SU-DHL-6 (cell line): Measurements from ENCODE around the gene MPHOSPH8.

Source experiments
- H2AFZ ChIP-seq: fragments of 200-600 bp; sonication (generic); 2 replicates; pipeline ENCODE4 v1.6.1; 2014; ENCODE audit warnings: low read depth, mild to moderate bottlenecking, moderate library complexity, mixed read lengths, antibody characterized with exemption, low read length; ENCODE audit not compliant: severe bottlenecking
- H3F3A ChIP-seq: fragments of 200-600 bp; shearing (Covaris generic); 2 replicates; pipeline ENCODE4 v1.6.0; 2016; ENCODE audit warnings: antibody characterized with exemption, mild to moderate bottlenecking; ENCODE audit not compliant: insufficient read depth
- H3K27ac ChIP-seq: fragments of 200-600 bp; sonication (generic); 2 replicates; pipeline ENCODE4 v1.5.1; 2016; ENCODE audit warnings: low read depth, mild to moderate bottlenecking, low read length, moderate library complexity, mixed read lengths
- H3K27me3 ChIP-seq: fragments of 200-600 bp; sonication (generic), shearing (Covaris generic); 2 replicates; pipeline ENCODE4 v1.6.0; 2014; ENCODE audit warnings: mild to moderate bottlenecking, low read length
- H3K36me3 ChIP-seq: fragments of 200-600 bp; sonication (generic); 2 replicates; pipeline ENCODE4 v1.6.1; 2014; ENCODE audit warnings: mild to moderate bottlenecking, low read length, mixed read lengths
- H3K4me2 ChIP-seq: fragments of 300-600, 200-600 bp; shearing (Covaris generic), sonication (generic); 2 replicates; pipeline ENCODE4 v1.6.0; 2014; ENCODE audit warnings: low read length, low read depth, mild to moderate bottlenecking; ENCODE audit not compliant: poor library complexity, severe bottlenecking
- H3K4me3 ChIP-seq: fragments of 200-600 bp; sonication (generic); 2 replicates; pipeline ENCODE4 v1.5.1; 2014; ENCODE audit warnings: antibody characterized with exemption, low read length, mild to moderate bottlenecking, mixed read lengths; ENCODE audit not compliant: insufficient read depth, poor library complexity, severe bottlenecking
- H3K79me2 ChIP-seq: fragments of 200-600 bp; sonication (generic); 2 replicates; pipeline ENCODE4 v1.6.1; 2014; ENCODE audit warnings: mild to moderate bottlenecking, low read length, moderate library complexity; ENCODE audit not compliant: insufficient read depth
- H3K9ac ChIP-seq: fragments of 200-600 bp; sonication (generic); 2 replicates; pipeline ENCODE4 v1.7.0; 2014; ENCODE audit warnings: mild to moderate bottlenecking, low read length
- H3K9me2 ChIP-seq: fragments of 200-600 bp; sonication (generic); replicated peaks from 2 replicates; pipeline ENCODE4 v1.6.1; 2014; ENCODE audit warnings: low read length; ENCODE audit not compliant: insufficient read depth
- H3K9me3 ChIP-seq: fragments of 200-600 bp; sonication (generic); 2 replicates; pipeline ENCODE4 v1.6.1; 2014; ENCODE audit warnings: low read length, mixed read lengths; ENCODE audit not compliant: insufficient read depth
- H4K20me1 ChIP-seq: fragments of 200-600 bp; sonication (generic); 2 replicates; pipeline ENCODE4 v1.6.1; 2014; ENCODE audit warnings: low read depth, mild to moderate bottlenecking, antibody characterized with exemption, low read length, moderate library complexity, mixed read lengths
- EZH2phosphoT487 ChIP-seq: fragments of 200-600 bp; sonication (generic), shearing (Covaris generic); conservative IDR thresholded peaks from 2 replicates; pipeline ENCODE4 v1.6.1; 2018; ENCODE audit warnings: mild to moderate bottlenecking, antibody characterized with exemption, low read length, moderate library complexity, mixed read lengths
- TF ChIP-seq, protein P1 (sequence below): fragments of 200-600 bp; sonication (generic); IDR thresholded peaks from one replicate; pipeline ENCODE4 v1.5.1; 2017; ENCODE audit warnings: antibody characterized with exemption, mild to moderate bottlenecking, low read length, moderate library complexity; ENCODE audit not compliant: insufficient read depth, poor library complexity, severe bottlenecking

Gene MPHOSPH8

DNA sequence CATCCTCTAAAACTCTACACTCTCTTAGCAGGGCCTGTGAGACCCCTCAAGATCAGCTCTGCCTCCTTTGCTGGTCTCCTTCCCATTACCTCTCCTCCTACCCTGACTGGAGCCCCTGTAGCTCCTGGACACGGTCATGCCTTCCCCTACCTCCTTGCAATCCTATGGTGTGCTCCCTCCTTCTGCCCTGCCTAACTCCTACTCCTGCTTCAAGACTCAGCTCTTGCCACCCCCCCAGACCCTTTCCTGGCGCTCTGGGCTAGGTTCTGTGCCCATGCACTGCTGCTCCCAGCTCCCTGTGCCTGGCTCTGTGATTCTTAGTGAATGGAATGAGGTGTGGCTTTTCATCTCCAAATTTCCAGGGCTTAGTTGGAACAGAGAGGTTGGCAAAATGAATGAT is 44.1 kb upstream of the MPHOSPH8 start:
- no peaks in the 10 kb centered on the region for H3K79me2 ChIP-seq
- no peaks in the 10 kb centered on the region for H3K27me3 ChIP-seq
- H2AFZ ChIP-seq = no peak overlapping the region
- no peak overlapping the region for H3K4me3 ChIP-seq
- no peak overlapping the region for H3K9ac ChIP-seq
- no peaks in the 10 kb centered on the region for H4K20me1 ChIP-seq
- H3K9me2 ChIP-seq = no peaks in the 10 kb centered on the region
- H3K27ac ChIP-seq = no peak overlapping the region
- no peaks in the 10 kb centered on the region for H3K9me3 ChIP-seq
- peaks cover 6% of the 10 kb centered on the region; the same call in 1 of the 2 replicates for H3F3A ChIP-seq
- no peaks in the 10 kb centered on the region for H3K36me3 ChIP-seq
- no peak overlapping the region for H3K4me2 ChIP-seq
- TF ChIP-seq EZH2phosphoT487 = no peak
- TF ChIP-seq, protein P1, sequence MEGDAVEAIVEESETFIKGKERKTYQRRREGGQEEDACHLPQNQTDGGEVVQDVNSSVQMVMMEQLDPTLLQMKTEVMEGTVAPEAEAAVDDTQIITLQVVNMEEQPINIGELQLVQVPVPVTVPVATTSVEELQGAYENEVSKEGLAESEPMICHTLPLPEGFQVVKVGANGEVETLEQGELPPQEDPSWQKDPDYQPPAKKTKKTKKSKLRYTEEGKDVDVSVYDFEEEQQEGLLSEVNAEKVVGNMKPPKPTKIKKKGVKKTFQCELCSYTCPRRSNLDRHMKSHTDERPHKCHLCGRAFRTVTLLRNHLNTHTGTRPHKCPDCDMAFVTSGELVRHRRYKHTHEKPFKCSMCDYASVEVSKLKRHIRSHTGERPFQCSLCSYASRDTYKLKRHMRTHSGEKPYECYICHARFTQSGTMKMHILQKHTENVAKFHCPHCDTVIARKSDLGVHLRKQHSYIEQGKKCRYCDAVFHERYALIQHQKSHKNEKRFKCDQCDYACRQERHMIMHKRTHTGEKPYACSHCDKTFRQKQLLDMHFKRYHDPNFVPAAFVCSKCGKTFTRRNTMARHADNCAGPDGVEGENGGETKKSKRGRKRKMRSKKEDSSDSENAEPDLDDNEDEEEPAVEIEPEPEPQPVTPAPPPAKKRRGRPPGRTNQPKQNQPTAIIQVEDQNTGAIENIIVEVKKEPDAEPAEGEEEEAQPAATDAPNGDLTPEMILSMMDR = no peak

DNA sequence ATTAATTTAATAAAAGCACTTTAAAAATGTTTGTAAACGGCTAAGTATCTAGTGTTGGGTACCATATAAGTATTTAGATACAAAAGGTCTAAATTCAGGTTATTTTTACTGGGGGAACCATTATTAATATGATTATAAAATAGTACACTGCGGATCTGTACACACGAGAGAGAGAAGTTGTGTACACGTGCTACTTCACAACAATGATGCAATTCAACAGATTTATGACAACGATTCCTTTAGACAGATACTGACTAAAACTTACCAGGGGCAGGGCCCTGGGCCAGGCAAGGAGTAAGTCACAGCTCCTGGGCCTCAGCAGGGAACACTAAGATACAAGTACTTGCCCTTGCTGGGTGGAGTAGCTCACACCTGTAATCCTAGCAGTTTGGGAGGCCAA is 43.0 kb upstream of the MPHOSPH8 start:
- Histone ChIP-seq H3K9ac (no peak overlapping the region), H3K9me3 (no peaks in the 10 kb centered on the region), H2AFZ (peak overlapping the region; percentile 34), H3K9me2 (no peaks in the 10 kb centered on the region), H3K27me3 (no peaks in the 10 kb centered on the region), H3K79me2 (no peaks in the 10 kb centered on the region), H3F3A (peaks cover 6% of the 10 kb centered on the region; the same call in 1 of the 2 replicates), H3K36me3 (no peaks in the 10 kb centered on the region), H4K20me1 (no peaks in the 10 kb centered on the region), H3K4me2 (no peak overlapping the region), H3K27ac (no peak overlapping the region), H3K4me3 (no peak overlapping the region)
- no peak for TF ChIP-seq EZH2phosphoT487
- TF ChIP-seq, protein P1 = no peak

DNA sequence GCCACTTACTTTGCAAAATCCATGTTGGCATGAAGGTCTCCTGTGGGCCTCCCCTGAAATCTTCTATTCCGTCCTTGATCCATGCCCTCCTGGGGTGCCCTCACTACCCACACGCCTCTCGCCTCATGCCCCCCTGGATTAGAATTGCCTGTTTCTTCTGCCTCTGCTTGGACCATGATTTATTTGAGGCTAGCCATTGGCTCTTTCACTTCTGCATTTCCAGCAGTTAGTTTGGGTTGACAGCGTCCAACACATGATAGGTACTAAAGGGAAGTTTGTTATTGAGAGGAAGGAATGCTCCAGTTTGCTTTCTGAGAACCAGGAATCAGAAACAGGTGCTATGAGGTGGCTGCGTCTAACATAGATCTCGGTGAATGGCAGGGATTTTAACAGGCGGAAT is 41.6 kb upstream of the MPHOSPH8 start:
- H3K9me2 ChIP-seq = no peaks in the 10 kb centered on the region
- H3F3A ChIP-seq = peaks cover 6% of the 10 kb centered on the region; the same call in 1 of the 2 replicates
- no peak for TF ChIP-seq EZH2phosphoT487
- H3K9me3 ChIP-seq = no peaks in the 10 kb centered on the region
- H3K9ac ChIP-seq = no peak overlapping the region
- no peaks in the 10 kb centered on the region for H4K20me1 ChIP-seq
- no peaks in the 10 kb centered on the region for H3K36me3 ChIP-seq
- no peak overlapping the region for H3K4me3 ChIP-seq
- no peak overlapping the region for H2AFZ ChIP-seq
- no peaks in the 10 kb centered on the region for H3K79me2 ChIP-seq
- H3K27ac ChIP-seq = no peak overlapping the region
- H3K4me2 ChIP-seq = no peak overlapping the region
- H3K27me3 ChIP-seq = no peaks in the 10 kb centered on the region

DNA sequence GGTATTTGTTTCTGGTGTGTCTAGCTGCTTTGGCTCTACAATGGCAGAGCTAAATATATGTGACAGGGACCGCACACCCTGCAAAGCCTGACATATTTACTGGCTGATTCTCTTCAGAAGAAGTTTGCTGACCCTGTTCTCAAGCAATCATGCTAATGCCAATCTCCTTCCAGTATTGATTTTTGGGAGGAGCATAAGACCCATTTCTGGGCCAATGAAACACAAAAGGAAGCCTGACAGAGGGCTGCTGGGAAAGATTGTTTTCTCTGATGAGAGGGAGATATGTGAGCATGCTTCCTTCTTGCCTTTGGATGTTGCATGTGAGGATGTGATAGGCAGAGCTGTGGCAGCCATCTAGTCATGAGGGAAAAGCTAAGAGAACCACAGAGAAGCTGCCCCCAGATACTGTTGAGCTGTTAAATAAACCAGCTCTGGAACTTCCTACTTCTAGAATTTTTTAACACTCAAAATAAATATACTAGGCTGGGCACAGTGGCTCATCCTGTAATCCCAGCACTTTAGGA is 40.7 kb upstream of the MPHOSPH8 start:
- H3K4me2 ChIP-seq = no peak overlapping the region
- no peaks in the 10 kb centered on the region for H4K20me1 ChIP-seq
- no peak overlapping the region for H2AFZ ChIP-seq
- no peaks in the 10 kb centered on the region for H3K79me2 ChIP-seq
- no peak overlapping the region for H3K4me3 ChIP-seq
- no peaks in the 10 kb centered on the region for H3K9me3 ChIP-seq
- H3K27me3 ChIP-seq = no peaks in the 10 kb centered on the region
- H3K9ac ChIP-seq = no peak overlapping the region
- H3K27ac ChIP-seq = no peak overlapping the region
- no peaks in the 10 kb centered on the region for H3K36me3 ChIP-seq
- H3F3A ChIP-seq = no peaks in the 10 kb centered on the region
- no peaks in the 10 kb centered on the region for H3K9me2 ChIP-seq
- no peak for TF ChIP-seq EZH2phosphoT487
- TF ChIP-seq, protein P1 = no peak
